SK-N-SH treated with all-trans-retinoic acid at 6 μM for 48 hours (cell line): ENCODE measurements around the gene BACH2.

Source experiments
- ATAC-seq: fragments of 200-7000 bp; cut with Tn5 transposase; 3 replicates; pipeline ENCODE4 v1.9.1; 2020; ENCODE audit warnings: mild to moderate bottlenecking, moderate library complexity
- ARNTL ChIP-seq: fragments of 450-650 bp; formaldehyde crosslinking; IDR thresholded peaks from 2 replicates; pipeline ENCODE4 v1.5.0; 2020; ENCODE audit warnings: low read depth, mild to moderate bottlenecking, moderate library complexity, borderline replicate concordance
- BACH2 ChIP-seq: fragments of 250-450 bp; sonication (Bioruptor Pico); IDR thresholded peaks from 2 replicates; pipeline ENCODE4 v1.9.0; 2021; ENCODE audit warnings: mild to moderate bottlenecking, borderline replicate concordance
- CSDC2 ChIP-seq: fragments of 250-450 bp; sonication (Bioruptor Pico); IDR thresholded peaks from 2 replicates; pipeline ENCODE4 v1.5.0; 2020; ENCODE audit warnings: mild to moderate bottlenecking, moderate library complexity
- ESRRG ChIP-seq: fragments of 250-450 bp; sonication (Bioruptor Pico); IDR thresholded peaks from 2 replicates; pipeline ENCODE4 v1.6.1; 2021; ENCODE audit warnings: mild to moderate bottlenecking
- GLIS3 ChIP-seq: fragments of 250-450 bp; sonication (Bioruptor Pico); IDR thresholded peaks from 2 replicates; pipeline ENCODE4 v1.5.0; 2020; ENCODE audit warnings: mild to moderate bottlenecking, moderate library complexity
- ISL1 ChIP-seq: fragments of 250-450 bp; sonication (Bioruptor Pico); IDR thresholded peaks from 2 replicates; pipeline ENCODE4 v2.1.2; 2022; ENCODE audit warnings: mild to moderate bottlenecking, moderate library complexity
- OSR1 ChIP-seq: fragments of 250-450 bp; sonication (Bioruptor Pico); IDR thresholded peaks from 2 replicates; pipeline ENCODE4 v1.8.0; 2022; ENCODE audit warnings: moderate library complexity, mild to moderate bottlenecking, inconsistent platforms
- PPARA ChIP-seq: fragments of 250-450 bp; sonication (Bioruptor Pico); IDR thresholded peaks from 2 replicates; pipeline ENCODE4 v1.5.0; 2020; ENCODE audit warnings: mild to moderate bottlenecking, borderline replicate concordance
- RARB ChIP-seq: fragments of 250-450 bp; sonication (Bioruptor Pico); IDR thresholded peaks from 2 replicates; pipeline ENCODE4 v1.8.0; 2021; ENCODE audit warnings: mild to moderate bottlenecking, moderate library complexity
- SNAI2 ChIP-seq: fragments of 250-450 bp; sonication (Bioruptor Pico); IDR thresholded peaks from 2 replicates; pipeline ENCODE4 v1.5.0; 2020; ENCODE audit warnings: mild to moderate bottlenecking, moderate library complexity
- TCF4 ChIP-seq: fragments of 250-450 bp; sonication (Bioruptor Pico); IDR thresholded peaks from 2 replicates; pipeline ENCODE4 v1.8.0; 2021; ENCODE audit warnings: mild to moderate bottlenecking, moderate library complexity, borderline replicate concordance
- TOX ChIP-seq: fragments of 250-450 bp; sonication (Bioruptor Pico); IDR thresholded peaks from 2 replicates; pipeline ENCODE4 v1.8.0; 2021; ENCODE audit warnings: mild to moderate bottlenecking, moderate library complexity, borderline replicate concordance
- ZFP3 ChIP-seq: fragments of 250-450 bp; sonication (Bioruptor Pico); IDR thresholded peaks from 2 replicates; pipeline ENCODE4 v1.5.0; 2020; ENCODE audit warnings: mild to moderate bottlenecking, moderate library complexity
- ZNF565 ChIP-seq: fragments of 450-650 bp; formaldehyde crosslinking; conservative IDR thresholded peaks from 2 replicates; pipeline ENCODE4 v1.5.0; 2020; ENCODE audit warnings: low read depth, mild to moderate bottlenecking, moderate library complexity
- ZNF70 ChIP-seq: fragments of 450-650 bp; formaldehyde crosslinking; IDR thresholded peaks from 2 replicates; pipeline ENCODE4 v1.5.0; 2020; ENCODE audit warnings: mild to moderate bottlenecking, moderate library complexity
- ZNF8 ChIP-seq: fragments of 450-650 bp; formaldehyde crosslinking; IDR thresholded peaks from 2 replicates; pipeline ENCODE4 v1.5.0; 2020; ENCODE audit warnings: mild to moderate bottlenecking, moderate library complexity
- TF ChIP-seq, protein P1 (sequence below): fragments of 250-450 bp; sonication (Bioruptor Pico); IDR thresholded peaks from 2 replicates; pipeline ENCODE4 v1.8.0; 2021; ENCODE audit warnings: low read depth, mild to moderate bottlenecking, moderate library complexity, borderline replicate concordance
- TF ChIP-seq, protein P2 (sequence below): fragments of 250-450 bp; sonication (Bioruptor Pico); IDR thresholded peaks from 2 replicates; pipeline ENCODE4 v1.5.0; 2020; ENCODE audit warnings: mild to moderate bottlenecking, moderate library complexity
- TF ChIP-seq, protein P3 (sequence below): fragments of 250-450 bp; sonication (Bioruptor Pico); IDR thresholded peaks from 2 replicates; pipeline ENCODE4 v1.5.1; 2021; ENCODE audit warnings: mild to moderate bottlenecking, moderate library complexity
- TF ChIP-seq, protein P4 (sequence below): fragments of 250-450 bp; sonication (Bioruptor Pico); IDR thresholded peaks from 2 replicates; pipeline ENCODE4 v1.8.0; 2020; ENCODE audit warnings: mild to moderate bottlenecking, moderate library complexity, borderline replicate concordance
- TF ChIP-seq, protein P5 (sequence below): fragments of 250-450 bp; sonication (Bioruptor Pico); IDR thresholded peaks from 2 replicates; pipeline ENCODE4 v1.5.1; 2020; ENCODE audit warnings: low read depth, mild to moderate bottlenecking, moderate library complexity

The BACH2 gene

GRCh38 chr6:90257486-90257738 lies 39.2 kb downstream of the BACH2 start:
- no peak for TF ChIP-seq CSDC2 (CRISPR knock-in tag)
- no peak for TF ChIP-seq ZFP3 (CRISPR knock-in tag)
- TF ChIP-seq ZNF70 (CRISPR knock-in tag) = no peak
- no peak for TF ChIP-seq ISL1 (CRISPR knock-in tag)
- TF ChIP-seq BACH2 = no peak
- TF ChIP-seq TOX = no peak
- no peak for TF ChIP-seq GLIS3
- no peak for TF ChIP-seq ARNTL (CRISPR knock-in tag)
- TF ChIP-seq, all 23 proteins: peak for 0

DNA sequence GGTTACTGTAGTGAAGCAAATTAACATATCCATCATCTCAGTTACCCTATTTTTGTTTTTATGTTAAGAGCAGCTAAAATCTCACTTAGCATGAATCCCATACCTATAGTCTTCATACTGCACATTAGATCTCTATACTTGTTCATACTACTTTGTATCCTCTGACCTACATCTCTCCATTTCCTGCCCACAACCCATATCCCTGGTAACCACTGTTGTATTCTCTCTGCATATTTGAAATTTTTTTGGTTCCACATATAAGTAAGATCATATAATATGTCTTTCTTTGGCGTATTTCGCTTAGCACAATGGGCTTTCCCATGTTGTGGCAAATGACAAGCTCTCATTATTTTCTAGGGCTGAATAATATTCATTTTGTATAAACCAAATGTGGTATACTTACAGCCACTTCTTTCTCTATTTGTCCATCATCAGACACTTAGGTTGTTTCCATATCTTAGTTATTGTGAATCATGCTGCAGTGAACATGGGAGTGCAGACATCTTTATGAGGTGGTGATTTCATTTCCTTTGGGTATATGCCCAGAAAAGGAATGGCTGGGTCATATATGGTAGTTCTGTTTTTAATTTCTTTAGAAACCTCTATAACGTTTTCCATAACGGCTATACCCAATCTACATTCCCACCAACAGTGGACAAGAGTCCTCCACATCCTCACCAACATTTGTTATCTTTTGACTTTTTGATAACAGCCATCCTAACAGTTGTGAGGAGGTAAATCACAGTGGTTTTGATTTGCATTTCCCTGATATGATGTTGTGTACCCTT lies 39.8 kb downstream of the BACH2 start:
- TF ChIP-seq, protein P1, sequence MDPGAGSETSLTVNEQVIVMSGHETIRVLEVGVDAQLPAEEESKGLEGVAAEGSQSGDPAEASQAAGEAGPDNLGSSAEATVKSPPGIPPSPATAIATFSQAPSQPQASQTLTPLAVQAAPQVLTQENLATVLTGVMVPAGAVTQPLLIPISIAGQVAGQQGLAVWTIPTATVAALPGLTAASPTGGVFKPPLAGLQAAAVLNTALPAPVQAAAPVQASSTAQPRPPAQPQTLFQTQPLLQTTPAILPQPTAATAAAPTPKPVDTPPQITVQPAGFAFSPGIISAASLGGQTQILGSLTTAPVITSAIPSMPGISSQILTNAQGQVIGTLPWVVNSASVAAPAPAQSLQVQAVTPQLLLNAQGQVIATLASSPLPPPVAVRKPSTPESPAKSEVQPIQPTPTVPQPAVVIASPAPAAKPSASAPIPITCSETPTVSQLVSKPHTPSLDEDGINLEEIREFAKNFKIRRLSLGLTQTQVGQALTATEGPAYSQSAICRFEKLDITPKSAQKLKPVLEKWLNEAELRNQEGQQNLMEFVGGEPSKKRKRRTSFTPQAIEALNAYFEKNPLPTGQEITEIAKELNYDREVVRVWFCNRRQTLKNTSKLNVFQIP (CRISPR knock-in tag) = no peak
- TF ChIP-seq SNAI2 (CRISPR knock-in tag) (no peak), TOX (no peak), OSR1 (CRISPR knock-in tag) (no peak), RARB (CRISPR knock-in tag) (no peak), ARNTL (CRISPR knock-in tag) (no peak), PPARA (CRISPR knock-in tag) (no peak)
- TF ChIP-seq, protein P2, sequence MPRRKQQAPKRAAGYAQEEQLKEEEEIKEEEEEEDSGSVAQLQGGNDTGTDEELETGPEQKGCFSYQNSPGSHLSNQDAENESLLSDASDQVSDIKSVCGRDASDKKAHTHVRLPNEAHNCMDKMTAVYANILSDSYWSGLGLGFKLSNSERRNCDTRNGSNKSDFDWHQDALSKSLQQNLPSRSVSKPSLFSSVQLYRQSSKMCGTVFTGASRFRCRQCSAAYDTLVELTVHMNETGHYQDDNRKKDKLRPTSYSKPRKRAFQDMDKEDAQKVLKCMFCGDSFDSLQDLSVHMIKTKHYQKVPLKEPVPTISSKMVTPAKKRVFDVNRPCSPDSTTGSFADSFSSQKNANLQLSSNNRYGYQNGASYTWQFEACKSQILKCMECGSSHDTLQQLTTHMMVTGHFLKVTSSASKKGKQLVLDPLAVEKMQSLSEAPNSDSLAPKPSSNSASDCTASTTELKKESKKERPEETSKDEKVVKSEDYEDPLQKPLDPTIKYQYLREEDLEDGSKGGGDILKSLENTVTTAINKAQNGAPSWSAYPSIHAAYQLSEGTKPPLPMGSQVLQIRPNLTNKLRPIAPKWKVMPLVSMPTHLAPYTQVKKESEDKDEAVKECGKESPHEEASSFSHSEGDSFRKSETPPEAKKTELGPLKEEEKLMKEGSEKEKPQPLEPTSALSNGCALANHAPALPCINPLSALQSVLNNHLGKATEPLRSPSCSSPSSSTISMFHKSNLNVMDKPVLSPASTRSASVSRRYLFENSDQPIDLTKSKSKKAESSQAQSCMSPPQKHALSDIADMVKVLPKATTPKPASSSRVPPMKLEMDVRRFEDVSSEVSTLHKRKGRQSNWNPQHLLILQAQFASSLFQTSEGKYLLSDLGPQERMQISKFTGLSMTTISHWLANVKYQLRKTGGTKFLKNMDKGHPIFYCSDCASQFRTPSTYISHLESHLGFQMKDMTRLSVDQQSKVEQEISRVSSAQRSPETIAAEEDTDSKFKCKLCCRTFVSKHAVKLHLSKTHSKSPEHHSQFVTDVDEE (CRISPR knock-in tag) = no peak
- peak; percentile 84 for ATAC-seq

More at GRCh38 chr6:90257486-90257738, 39.2 kb downstream of the BACH2 start:
- ATAC-seq = no peak

DNA sequence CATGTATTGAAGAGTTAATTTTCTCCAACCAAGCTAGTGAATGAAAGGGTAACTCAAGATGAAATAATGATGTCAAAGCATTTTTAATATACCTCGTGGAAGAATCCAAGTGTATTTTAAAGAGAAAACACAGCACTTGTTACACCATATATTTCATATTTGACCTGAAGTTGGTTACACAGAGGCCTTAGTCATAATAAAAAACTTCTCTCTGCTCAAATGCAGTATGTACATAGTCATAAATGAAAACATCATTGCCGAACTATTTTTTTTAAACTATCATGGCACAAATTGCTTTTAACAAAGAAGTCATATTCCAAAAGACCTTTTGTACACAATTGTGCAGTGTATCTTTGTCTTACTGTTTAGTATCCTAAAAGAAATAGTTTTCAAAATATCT lies 43.0 kb downstream of the BACH2 start:
- ATAC-seq = no peak

More for the DNA sequence above, 43.0 kb downstream of the BACH2 start:
- no peak for TF ChIP-seq CSDC2 (CRISPR knock-in tag)
- no peak for TF ChIP-seq BACH2
- no peak for TF ChIP-seq SNAI2 (CRISPR knock-in tag)
- no peak for TF ChIP-seq ZNF565 (CRISPR knock-in tag)
- TF ChIP-seq, protein P3, sequence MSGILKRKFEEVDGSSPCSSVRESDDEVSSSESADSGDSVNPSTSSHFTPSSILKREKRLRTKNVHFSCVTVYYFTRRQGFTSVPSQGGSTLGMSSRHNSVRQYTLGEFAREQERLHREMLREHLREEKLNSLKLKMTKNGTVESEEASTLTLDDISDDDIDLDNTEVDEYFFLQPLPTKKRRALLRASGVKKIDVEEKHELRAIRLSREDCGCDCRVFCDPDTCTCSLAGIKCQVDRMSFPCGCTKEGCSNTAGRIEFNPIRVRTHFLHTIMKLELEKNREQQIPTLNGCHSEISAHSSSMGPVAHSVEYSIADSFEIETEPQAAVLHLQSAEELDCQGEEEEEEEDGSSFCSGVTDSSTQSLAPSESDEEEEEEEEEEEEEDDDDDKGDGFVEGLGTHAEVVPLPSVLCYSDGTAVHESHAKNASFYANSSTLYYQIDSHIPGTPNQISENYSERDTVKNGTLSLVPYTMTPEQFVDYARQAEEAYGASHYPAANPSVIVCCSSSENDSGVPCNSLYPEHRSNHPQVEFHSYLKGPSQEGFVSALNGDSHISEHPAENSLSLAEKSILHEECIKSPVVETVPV (CRISPR knock-in tag) = no peak
- TF ChIP-seq TOX = no peak
- TF ChIP-seq ZNF8 (CRISPR knock-in tag) = no peak
- TF ChIP-seq TCF4 (CRISPR knock-in tag) = no peak
- TF ChIP-seq GLIS3 = no peak
- TF ChIP-seq, protein P4, sequence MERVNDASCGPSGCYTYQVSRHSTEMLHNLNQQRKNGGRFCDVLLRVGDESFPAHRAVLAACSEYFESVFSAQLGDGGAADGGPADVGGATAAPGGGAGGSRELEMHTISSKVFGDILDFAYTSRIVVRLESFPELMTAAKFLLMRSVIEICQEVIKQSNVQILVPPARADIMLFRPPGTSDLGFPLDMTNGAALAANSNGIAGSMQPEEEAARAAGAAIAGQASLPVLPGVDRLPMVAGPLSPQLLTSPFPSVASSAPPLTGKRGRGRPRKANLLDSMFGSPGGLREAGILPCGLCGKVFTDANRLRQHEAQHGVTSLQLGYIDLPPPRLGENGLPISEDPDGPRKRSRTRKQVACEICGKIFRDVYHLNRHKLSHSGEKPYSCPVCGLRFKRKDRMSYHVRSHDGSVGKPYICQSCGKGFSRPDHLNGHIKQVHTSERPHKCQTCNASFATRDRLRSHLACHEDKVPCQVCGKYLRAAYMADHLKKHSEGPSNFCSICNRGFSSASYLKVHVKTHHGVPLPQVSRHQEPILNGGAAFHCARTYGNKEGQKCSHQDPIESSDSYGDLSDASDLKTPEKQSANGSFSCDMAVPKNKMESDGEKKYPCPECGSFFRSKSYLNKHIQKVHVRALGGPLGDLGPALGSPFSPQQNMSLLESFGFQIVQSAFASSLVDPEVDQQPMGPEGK (CRISPR knock-in tag) = no peak
- no peak for TF ChIP-seq ZNF70 (CRISPR knock-in tag)
- TF ChIP-seq, protein P5, sequence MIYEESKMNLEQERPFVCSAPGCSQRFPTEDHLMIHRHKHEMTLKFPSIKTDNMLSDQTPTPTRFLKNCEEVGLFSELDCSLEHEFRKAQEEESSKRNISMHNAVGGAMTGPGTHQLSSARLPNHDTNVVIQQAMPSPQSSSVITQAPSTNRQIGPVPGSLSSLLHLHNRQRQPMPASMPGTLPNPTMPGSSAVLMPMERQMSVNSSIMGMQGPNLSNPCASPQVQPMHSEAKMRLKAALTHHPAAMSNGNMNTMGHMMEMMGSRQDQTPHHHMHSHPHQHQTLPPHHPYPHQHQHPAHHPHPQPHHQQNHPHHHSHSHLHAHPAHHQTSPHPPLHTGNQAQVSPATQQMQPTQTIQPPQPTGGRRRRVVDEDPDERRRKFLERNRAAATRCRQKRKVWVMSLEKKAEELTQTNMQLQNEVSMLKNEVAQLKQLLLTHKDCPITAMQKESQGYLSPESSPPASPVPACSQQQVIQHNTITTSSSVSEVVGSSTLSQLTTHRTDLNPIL = no peak
- no peak for TF ChIP-seq ARNTL (CRISPR knock-in tag)
- TF ChIP-seq ZFP3 (CRISPR knock-in tag) = no peak
- TF ChIP-seq ISL1 (CRISPR knock-in tag) = no peak
- TF ChIP-seq ESRRG (CRISPR knock-in tag) = no peak
